ENCODE measurements around the gene ESR1.

GRCh38 chr6:152091851-152092341 is 284.4 kb downstream of the ESR1 start:
- TF ChIP-seq CTCF (IDR thresholded peaks at IDR 0.05) = no peak
- TF ChIP-seq POLR2A (IDR thresholded peaks at IDR 0.05) = no peak
